ENCODE measurements around the gene PLEKHA4.
A peak's percentile ranks its signal among the peaks of the same experiment; 100 is the strongest.
"Not testable (repeated sequence)": the region's sequence is repeated elsewhere in the genome, so short reads cannot be mapped to it uniquely, and the experiment has no call there.

PLEKHA4 gene

GRCh38 chr19:48868114-48868886, at the start of gene PLEKHA4:
PLEKHA4 (minus strand) TSS chr19:48868617; CDS start chr19:48867620, 997 bp downstream.
- no peak for DNase-seq (ENCODE audit: low read depth)

- DNase-seq (ENCODE audit: low read depth), result no peak
Observed at GRCh38 chr19:48918071-48918470, 49.7 kb upstream of the PLEKHA4 start.

- DNase-seq (ENCODE audit: low read depth), result no peak
Observed at GRCh38 chr19:48915757-48916156, 47.3 kb upstream of the PLEKHA4 start.

- no peak for DNase-seq (ENCODE audit: low read depth)
Observed at GRCh38 chr19:48914181-48914580, 45.8 kb upstream of the PLEKHA4 start.

- DNase-seq (ENCODE audit: low read depth), result no peak
Observed at GRCh38 chr19:48913114-48913889, 44.9 kb upstream of the PLEKHA4 start.

- no peak for DNase-seq (ENCODE audit: low read depth)
Observed at GRCh38 chr19:48910803-48911202, 42.4 kb upstream of the PLEKHA4 start.

GRCh38 chr19:48909424-48910077, 41.1 kb upstream of the PLEKHA4 start:
- DNase-seq (ENCODE audit: low read depth), result not testable (repeated sequence)

GRCh38 chr19:48907671-48908070, 39.3 kb upstream of the PLEKHA4 start:
- no peak for DNase-seq (ENCODE audit: low read depth)

GRCh38 chr19:48906324-48906723, 37.9 kb upstream of the PLEKHA4 start:
- no peak for DNase-seq (ENCODE audit: low read depth)

GRCh38 chr19:48905664-48906063, 37.2 kb upstream of the PLEKHA4 start:
- DNase-seq (ENCODE audit: low read depth), result no peak

GRCh38 chr19:48903788-48904187, 35.4 kb upstream of the PLEKHA4 start:
- DNase-seq (ENCODE audit: low read depth), result not testable (repeated sequence)

GRCh38 chr19:48902291-48902690, 33.9 kb upstream of the PLEKHA4 start:
- DNase-seq (ENCODE audit: low read depth), result not testable (repeated sequence)

GRCh38 chr19:48900477-48901406, 32.3 kb upstream of the PLEKHA4 start:
- no peak for DNase-seq (ENCODE audit: low read depth)

GRCh38 chr19:48899781-48900476, 31.5 kb upstream of the PLEKHA4 start, which contains the start of gene NUCB1:
NUCB1 (plus strand) TSS chr19:48900312; CDS start chr19:48900797, 485 bp downstream.
- DNase-seq (ENCODE audit: low read depth), result peak; percentile 98

- not testable (repeated sequence) for DNase-seq (ENCODE audit: low read depth)
Observed at GRCh38 chr19:48899386-48899749, 31.0 kb upstream of the PLEKHA4 start.

- no peak for DNase-seq (ENCODE audit: low read depth)
Observed at GRCh38 chr19:48897181-48897580, 28.8 kb upstream of the PLEKHA4 start.

GRCh38 chr19:48896191-48896720, 27.8 kb upstream of the PLEKHA4 start:
- DNase-seq (ENCODE audit: low read depth), result no peak

GRCh38 chr19:48895226-48895625, 26.8 kb upstream of the PLEKHA4 start:
- DNase-seq (ENCODE audit: low read depth), result no peak

GRCh38 chr19:48890551-48890950, 22.1 kb upstream of the PLEKHA4 start:
- DNase-seq (ENCODE audit: low read depth), result no peak

GRCh38 chr19:48889496-48889895, 21.1 kb upstream of the PLEKHA4 start:
- DNase-seq (ENCODE audit: low read depth), result not testable (repeated sequence)

All from stimulated activated CD8-positive, alpha-beta memory T cell treated with anti-CD3 and anti-CD28 coated beads, Interleukin-12 subunit alpha, Interleukin-12 subunit beta, amount 100 ng/mL, for 1 hour (primary cell).